Measurements from ENCODE around the gene OR10H1. TPM values are rescaled to one million over a fixed set of nuclear protein-coding genes. Genes with fewer than 3 reads are reported as not detected.
"Not testable (repeated sequence)": the region's sequence is repeated elsewhere in the genome, so short reads cannot be mapped to it uniquely, and the experiment has no call there.

OR10H1 gene
- total RNA-seq, 1 donor from 2014 or later: not detected

GRCh38 chr19:15831626-15832025 is 16.2 kb upstream of the OR10H1 start:
- no peak for ATAC-seq
- no peak for DNase-seq (ENCODE audit: missing footprints)
- intact Hi-C loops (cut with DNase I): no loop called here

- DNase-seq (ENCODE audit: missing footprints) (no peak), ATAC-seq (no peak)
- intact Hi-C loops (cut with DNase I): no loop called here
Observed at GRCh38 chr19:15829786-15830185, 14.3 kb upstream of the OR10H1 start.

- ATAC-seq (no peak), DNase-seq (ENCODE audit: missing footprints) (no peak)
- intact Hi-C loops (cut with DNase I): no loop called here
Observed at GRCh38 chr19:15829306-15829698, 13.8 kb upstream of the OR10H1 start.

GRCh38 chr19:15828611-15829305 is 13.3 kb upstream of the OR10H1 start:
- ATAC-seq; DNase-seq (ENCODE audit: missing footprints); intact Hi-C loops (cut with DNase I): not testable (repeated sequence)

- intact Hi-C loops (cut with DNase I): no loop called here
- ATAC-seq (no peak), DNase-seq (ENCODE audit: missing footprints) (no peak)
Observed at GRCh38 chr19:15828121-15828610, 12.7 kb upstream of the OR10H1 start.

- ATAC-seq (no peak), DNase-seq (ENCODE audit: missing footprints) (no peak)
- intact Hi-C loops (cut with DNase I): no loop called here
Observed at GRCh38 chr19:15825753-15826152, 10.3 kb upstream of the OR10H1 start.

GRCh38 chr19:15820646-15821045 is 5.2 kb upstream of the OR10H1 start:
- ATAC-seq (no peak), DNase-seq (ENCODE audit: missing footprints) (no peak)
- intact Hi-C loops (cut with DNase I): no loop called here

GRCh38 chr19:15813916-15814315 is 1.5 kb downstream of the OR10H1 start:
- no peak for DNase-seq (ENCODE audit: missing footprints)
- no peak for ATAC-seq
- intact Hi-C loops (cut with DNase I): no loop called here

- DNase-seq (ENCODE audit: missing footprints): no peak
- intact Hi-C loops (cut with DNase I): no loop called here
- ATAC-seq: no peak
Observed at GRCh38 chr19:15812060-15812722, 3.3 kb downstream of the OR10H1 start.

- intact Hi-C loops (cut with DNase I): no loop called here
- ATAC-seq (no peak), DNase-seq (ENCODE audit: missing footprints) (no peak)
Observed at GRCh38 chr19:15811476-15811875, 4.0 kb downstream of the OR10H1 start.

GRCh38 chr19:15810335-15810734 is 5.1 kb downstream of the OR10H1 start:
- DNase-seq (ENCODE audit: missing footprints): no peak
- intact Hi-C loops (cut with DNase I): loop anchor here (1.0 kb wide), 1 partner anchor 181 kb away; no protein-coding TSS in a partner anchor
- no peak for ATAC-seq

- intact Hi-C loops (cut with DNase I); DNase-seq (ENCODE audit: missing footprints); ATAC-seq: not testable (repeated sequence)
Observed at GRCh38 chr19:15794279-15794678, 21.2 kb downstream of the OR10H1 start.

- DNase-seq (ENCODE audit: missing footprints): no peak
- no peak for ATAC-seq
- intact Hi-C loops (cut with DNase I): no loop called here
Observed at GRCh38 chr19:15790096-15790495, 25.4 kb downstream of the OR10H1 start.

- intact Hi-C loops (cut with DNase I): no loop called here
- no peak for ATAC-seq
Observed at GRCh38 chr19:15788594-15789270, 26.7 kb downstream of the OR10H1 start.

GRCh38 chr19:15787611-15788155 is 27.8 kb downstream of the OR10H1 start, which contains the start of gene OR10H5:
Gene OR10H5 (plus strand): TSS chr19:15787661. CDS start chr19:15794049, 6,388 bp downstream.
- intact Hi-C loops (cut with DNase I): no loop called here
- no peak for DNase-seq (ENCODE audit: missing footprints)
- ATAC-seq: no peak

More at GRCh38 chr19:15788594-15789270, 26.7 kb downstream of the OR10H1 start:
- DNase-seq (ENCODE audit: missing footprints): no peak

- not testable (repeated sequence) for DNase-seq (ENCODE audit: missing footprints); ATAC-seq
- intact Hi-C loops (cut with DNase I): loop anchor here (5.0 kb wide), 1 partner anchor 111 kb away; the partner anchor contains the start of gene CYP4F12
Observed at GRCh38 chr19:15782896-15783295, 32.6 kb downstream of the OR10H1 start.

GRCh38 chr19:15782211-15782610 is 33.3 kb downstream of the OR10H1 start:
- intact Hi-C loops (cut with DNase I): loop anchor here (5.0 kb wide), 1 partner anchor 110 kb away; the partner anchor contains the start of gene CYP4F12
- DNase-seq (ENCODE audit: missing footprints): no peak
- no peak for ATAC-seq

GRCh38 chr19:15781661-15782060 is 33.8 kb downstream of the OR10H1 start:
- intact Hi-C loops (cut with DNase I): loop anchor here (5.0 kb wide), 1 partner anchor 109 kb away; the partner anchor contains the start of gene CYP4F12
- ATAC-seq (no peak), DNase-seq (ENCODE audit: missing footprints) (no peak)
